Liver (tissue), 2 donors: ENCODE measurements around the gene DRAXIN.

Experiments used
- MAX ChIP-seq: IDR thresholded peaks from 2 replicates; pipeline ENCODE4 v1.6.1; 2016; ENCODE audit warnings: antibody characterized with exemption
- RAD21 ChIP-seq, 2 donors: IDR thresholded peaks; 2 replicates each; pipeline ENCODE4 v1.6.1; 2016; ENCODE audit warnings: antibody characterized with exemption in 2 of 2, mild to moderate bottlenecking in 2 of 2
- SP1 ChIP-seq: IDR thresholded peaks from 2 replicates; pipeline ENCODE4 v1.6.1; 2018; ENCODE audit warnings: antibody characterized with exemption, mild to moderate bottlenecking
- TAF1 ChIP-seq: conservative IDR thresholded peaks from 2 replicates; pipeline ENCODE4 v1.6.1; 2016; ENCODE audit warnings: antibody characterized with exemption, mild to moderate bottlenecking
- donor health status: healthy.

DNA sequence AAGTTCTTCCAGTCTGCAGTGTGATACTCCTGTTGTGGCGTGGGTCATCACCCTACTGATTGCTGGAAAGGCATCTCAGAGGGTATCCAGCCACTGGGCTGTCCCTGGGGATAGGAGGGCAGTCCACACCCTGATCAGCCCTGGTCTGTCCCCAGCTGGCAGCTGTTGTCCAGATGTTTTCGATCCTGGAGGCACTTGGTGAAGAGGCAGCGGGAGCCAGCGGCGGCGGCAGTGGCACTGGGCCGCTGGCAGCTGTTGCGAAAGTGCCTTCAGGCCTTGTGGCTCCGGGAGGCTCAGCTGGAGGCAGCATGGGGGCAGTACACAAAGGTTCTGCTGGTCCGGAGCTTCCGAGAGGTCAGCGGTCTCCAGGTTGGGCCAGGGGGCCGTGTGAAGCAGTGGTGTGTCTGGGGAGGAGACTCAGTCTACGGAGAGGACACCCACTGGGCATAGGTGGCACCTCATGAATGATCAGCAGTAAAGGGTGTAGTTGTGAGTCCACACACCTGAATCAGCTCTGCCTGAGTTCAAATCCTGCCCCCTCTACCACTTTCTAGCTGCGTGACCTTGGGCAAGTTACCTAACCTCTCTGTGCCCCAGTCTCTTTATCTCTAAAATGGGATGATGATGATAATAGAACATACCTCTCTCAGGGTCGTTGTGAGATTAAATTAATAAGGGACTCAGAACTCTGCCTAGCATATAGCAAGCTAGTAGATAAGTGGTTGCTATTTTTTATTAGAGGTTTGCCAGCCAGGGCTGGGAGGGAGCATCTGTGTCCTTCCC is 76.6 kb downstream of the DRAXIN start:
- TF ChIP-seq SP1, result no peak
- TF ChIP-seq MAX, result no peak
- no peak for TF ChIP-seq RAD21 (IDR thresholded peaks at IDR 0.05)
- no peak for TF ChIP-seq TAF1
